Vagina (tissue), 2 donors: Measurements from ENCODE around the gene ZNF823.

Source experiments
- CTCF ChIP-seq, 3 experiments: fragments of 450-650 bp in 2 of 3; fragments of 200-600 bp in 1 of 3; sonication (generic) in 1 of 3; IDR thresholded peaks; one replicate each; pipeline ENCODE4 v1.5.1; 2017 to 2019; ENCODE audit warnings: antibody characterized with exemption in 3 of 3, mild to moderate bottlenecking in 2 of 3, moderate library complexity in 2 of 3
- POLR2AphosphoS5 ChIP-seq, 2 donors: sonication (generic); formaldehyde crosslinking; IDR thresholded peaks; one replicate each; pipeline ENCODE4 v1.9.0; 2017; ENCODE audit warnings: antibody characterized with exemption in 2 of 2, mild to moderate bottlenecking in 2 of 2, low read depth in 1 of 2; ENCODE audit not compliant: insufficient read depth in 1 of 2

- TF ChIP-seq POLR2AphosphoS5 (IDR thresholded peaks at IDR 0.05; ENCODE audit: insufficient read depth in 1 of 2, low read depth in 1 of 2) (no peak), CTCF (IDR thresholded peaks at IDR 0.05) (no peak)
Measured at GRCh38 chr19:11721681-11722080, 17.1 kb downstream of the ZNF823 start.
